ENCODE data around the gene IFNGR1.

DNA sequence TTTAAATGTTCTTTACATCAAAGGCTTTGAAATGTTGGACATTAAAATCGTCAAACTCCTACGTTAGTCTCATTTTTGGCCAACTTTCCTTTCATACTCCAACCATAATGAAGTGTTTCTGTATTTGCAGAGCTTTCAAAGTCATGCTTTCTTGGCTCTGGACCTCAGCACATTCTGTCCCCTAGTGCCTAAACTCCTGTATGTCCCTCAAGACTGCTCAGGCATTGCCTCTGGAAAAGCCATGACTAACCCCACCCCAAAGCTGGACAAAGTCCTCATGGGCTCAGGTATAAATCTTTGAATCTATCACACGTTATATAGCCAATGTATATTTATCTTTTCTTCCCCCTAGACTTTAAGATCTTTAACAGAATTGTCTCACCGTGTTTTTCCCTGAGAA lies 18.9 kb downstream of the IFNGR1 start:
- TF ChIP-seq CTCF (IDR thresholded peaks at IDR 0.05): no peak
- TF ChIP-seq ZFX (IDR thresholded peaks at IDR 0.05; ENCODE audit: borderline replicate concordance): no peak
